ENCODE results near the gene MDP1. TPM values are rescaled to one million over a fixed set of nuclear protein-coding genes. Genes with fewer than 3 reads are reported as not detected.

Gene MDP1
- total and polyA plus RNA-seq, 10 of the 15 experiments (the other 5 are each of a cell fraction or from before 2014, with no cell fraction given) = 10.4 to 45.8 (median 23.5) TPM

DNA sequence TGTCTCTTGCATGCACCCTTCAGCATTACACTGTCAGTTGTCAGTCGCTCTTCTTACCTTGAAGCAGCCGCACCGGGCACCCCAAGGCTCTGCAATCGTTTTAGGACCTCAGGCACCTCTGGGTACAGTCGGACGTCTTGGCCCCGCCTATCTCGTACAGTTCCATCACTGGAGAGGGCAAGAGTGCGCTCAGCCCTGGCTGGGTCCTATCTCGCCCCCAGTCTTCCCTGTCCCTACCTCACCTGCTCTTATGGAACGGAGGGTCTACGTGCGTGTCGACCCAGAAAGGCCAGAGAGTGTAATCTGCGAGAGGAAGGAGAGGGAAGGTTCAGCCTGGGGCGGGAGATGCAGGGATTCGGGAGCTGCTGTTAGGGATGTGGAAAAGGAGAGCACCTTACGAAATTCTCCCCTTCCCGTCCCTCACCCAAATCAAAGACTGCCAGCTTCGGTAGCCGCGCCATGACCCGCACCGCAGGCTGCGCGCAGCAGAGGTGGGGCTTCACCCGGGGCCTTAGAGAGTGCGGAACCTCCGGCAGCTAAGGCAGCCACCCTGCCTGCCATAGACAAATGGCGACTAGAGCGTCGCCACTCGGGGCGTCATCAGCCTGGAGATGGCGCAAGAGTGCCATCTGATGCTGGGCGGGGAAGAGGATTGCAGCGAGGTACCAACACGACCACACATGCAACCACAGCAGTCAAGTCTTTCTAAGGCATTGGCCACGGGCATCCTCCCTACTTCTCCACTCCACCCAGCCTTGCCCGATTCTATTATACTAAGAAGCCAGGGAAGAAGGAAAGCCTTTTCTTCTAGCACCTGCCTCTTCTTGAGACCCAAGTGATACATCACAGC, at the start of gene MDP1 (continued):
- no peak for TF ChIP-seq ATF2 (IDR thresholded peaks at IDR 0.05; ENCODE audit: low read length)
- TF ChIP-seq JUND (IDR thresholded peaks at IDR 0.05; ENCODE audit: low read depth, low read length) = peak; percentile 31; the same call in 1 of the 2 replicates
- TF ChIP-seq, protein P1, sequence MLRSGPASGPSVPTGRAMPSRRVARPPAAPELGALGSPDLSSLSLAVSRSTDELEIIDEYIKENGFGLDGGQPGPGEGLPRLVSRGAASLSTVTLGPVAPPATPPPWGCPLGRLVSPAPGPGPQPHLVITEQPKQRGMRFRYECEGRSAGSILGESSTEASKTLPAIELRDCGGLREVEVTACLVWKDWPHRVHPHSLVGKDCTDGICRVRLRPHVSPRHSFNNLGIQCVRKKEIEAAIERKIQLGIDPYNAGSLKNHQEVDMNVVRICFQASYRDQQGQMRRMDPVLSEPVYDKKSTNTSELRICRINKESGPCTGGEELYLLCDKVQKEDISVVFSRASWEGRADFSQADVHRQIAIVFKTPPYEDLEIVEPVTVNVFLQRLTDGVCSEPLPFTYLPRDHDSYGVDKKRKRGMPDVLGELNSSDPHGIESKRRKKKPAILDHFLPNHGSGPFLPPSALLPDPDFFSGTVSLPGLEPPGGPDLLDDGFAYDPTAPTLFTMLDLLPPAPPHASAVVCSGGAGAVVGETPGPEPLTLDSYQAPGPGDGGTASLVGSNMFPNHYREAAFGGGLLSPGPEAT (IDR thresholded peaks at IDR 0.05; ENCODE audit: low read depth) = peak; percentile 84
- TF ChIP-seq SIN3A (IDR thresholded peaks at IDR 0.05; ENCODE audit: low read depth, low read length) = peak; percentile 90; the same call in 1 of the 2 replicates
- TF ChIP-seq SIX5 (IDR thresholded peaks at IDR 0.05; ENCODE audit: low read depth, low read length, severe bottlenecking) = peak; percentile 34
- TF ChIP-seq BCLAF1 (IDR thresholded peaks at IDR 0.05) = no peak
- no peak for TF ChIP-seq SUPT20H (IDR thresholded peaks at IDR 0.05; ENCODE audit: borderline replicate concordance, control insufficient read depth, low read depth, low read length)
- peak; percentile 96 for TF ChIP-seq CREB1 (IDR thresholded peaks at IDR 0.05; ENCODE audit: low read depth)
- TF ChIP-seq BACH1 (IDR thresholded peaks at IDR 0.05; ENCODE audit: borderline replicate concordance) = peak; percentile 73; the same call in 1 of the 2 replicates
- TF ChIP-seq ZZZ3 (IDR thresholded peaks at IDR 0.05; ENCODE audit: control insufficient read depth, insufficient read length, low read depth) = no peak
- peak; percentile 87 for TF ChIP-seq MXI1 (IDR thresholded peaks at IDR 0.05; ENCODE audit: low read depth, low read length)
- peak; percentile 82 for TF ChIP-seq ATF7 (IDR thresholded peaks at IDR 0.05; ENCODE audit: low read depth)
- TF ChIP-seq ZSCAN29 (IDR thresholded peaks at IDR 0.05) = no peak
- no peak for TF ChIP-seq FOXM1 (IDR thresholded peaks at IDR 0.05; ENCODE audit: low read depth, low read length)
- no peak for TF ChIP-seq NR2C2 (IDR thresholded peaks at IDR 0.05; ENCODE audit: borderline replicate concordance, control insufficient read depth, insufficient read length, low read depth)
- no peak for TF ChIP-seq ZNF274 (IDR thresholded peaks at IDR 0.05; ENCODE audit: insufficient read depth, insufficient read length)
- no peak for TF ChIP-seq HDAC6 (IDR thresholded peaks at IDR 0.05; ENCODE audit: unreplicated experiment)
- TF ChIP-seq SKIL (IDR thresholded peaks at IDR 0.05; ENCODE audit: low read depth, poor library complexity, severe bottlenecking) = no peak
- TF ChIP-seq BHLHE40 (IDR thresholded peaks at IDR 0.05; ENCODE audit: borderline replicate concordance in 1 of 2, low read depth in 2 of 2, low read length in 1 of 2) = peak; percentile 61 to 63; a peak in 3 of 4 replicates
- TF ChIP-seq CHD1 (IDR thresholded peaks at IDR 0.05; ENCODE audit: low read depth, low read length) = no peak
- TF ChIP-seq YBX1 (IDR thresholded peaks at IDR 0.05) = no peak
- TF ChIP-seq MEF2B (IDR thresholded peaks at IDR 0.05; ENCODE audit: partially characterized antibody, poor library complexity, severe bottlenecking) = no peak

Data from GM12878 (cell line).